HG02885 (cell line): Measurements from ENCODE around the gene CMTM5.
"Not testable (repeated sequence)": the region's sequence is repeated elsewhere in the genome, so short reads cannot be mapped to it uniquely, and the experiment has no call there.

ENCODE experiments used
- ATAC-seq: cut with Tn5 transposase; IDR thresholded peaks from one replicate; pipeline ENCODE4 v1.9.1; 2021; ENCODE audit warnings: mild to moderate bottlenecking; ENCODE audit not compliant: unreplicated experiment, poor library complexity

The CMTM5 gene

DNA sequence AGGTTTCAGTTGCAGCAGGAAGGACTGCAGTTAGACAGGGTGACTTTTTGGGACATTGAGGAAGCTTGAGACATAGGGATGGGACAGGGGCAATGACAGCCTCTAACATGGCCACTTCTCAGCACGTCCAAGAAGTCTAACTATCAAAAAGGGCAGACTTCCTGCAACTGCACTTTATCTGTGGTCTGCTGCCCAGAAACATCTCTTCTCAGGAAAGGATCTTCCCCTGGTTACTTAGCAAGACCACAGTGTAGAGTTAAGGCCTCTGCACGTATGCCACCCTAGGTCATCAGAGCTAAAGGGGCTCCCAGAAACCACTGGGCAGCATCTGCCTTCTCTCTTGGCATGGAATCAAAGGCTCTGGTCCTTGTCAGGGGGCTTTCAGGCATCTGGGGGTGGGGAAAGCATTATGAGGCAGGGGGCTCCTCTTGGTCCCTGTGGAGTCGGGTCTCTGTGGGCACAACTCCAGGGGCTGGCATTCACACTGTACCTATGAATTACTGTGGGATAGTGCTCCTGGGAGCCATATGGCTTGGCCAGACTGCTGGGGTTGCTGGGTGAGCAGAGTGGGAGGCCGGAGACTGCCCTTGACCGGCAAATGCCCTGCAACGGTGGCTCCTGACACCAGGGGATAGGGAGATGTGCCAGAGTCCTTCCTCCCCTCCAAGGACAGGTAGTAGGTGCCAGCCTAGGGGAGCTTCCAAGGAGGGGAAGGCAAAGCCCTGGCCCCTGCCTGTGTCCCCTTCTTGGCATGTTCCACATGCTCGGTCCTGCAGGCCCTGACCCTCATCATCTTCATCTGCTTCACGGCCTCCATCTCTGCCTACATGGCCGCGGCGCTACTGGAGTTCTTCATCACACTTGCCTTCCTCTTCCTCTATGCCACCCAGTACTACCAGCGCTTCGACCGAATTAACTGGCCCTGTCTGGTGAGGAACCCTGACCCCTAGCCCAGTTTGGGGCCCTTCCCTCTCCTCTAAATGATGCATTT, 1.0 kb downstream of the CMTM5 start:
- no peak for ATAC-seq

DNA sequence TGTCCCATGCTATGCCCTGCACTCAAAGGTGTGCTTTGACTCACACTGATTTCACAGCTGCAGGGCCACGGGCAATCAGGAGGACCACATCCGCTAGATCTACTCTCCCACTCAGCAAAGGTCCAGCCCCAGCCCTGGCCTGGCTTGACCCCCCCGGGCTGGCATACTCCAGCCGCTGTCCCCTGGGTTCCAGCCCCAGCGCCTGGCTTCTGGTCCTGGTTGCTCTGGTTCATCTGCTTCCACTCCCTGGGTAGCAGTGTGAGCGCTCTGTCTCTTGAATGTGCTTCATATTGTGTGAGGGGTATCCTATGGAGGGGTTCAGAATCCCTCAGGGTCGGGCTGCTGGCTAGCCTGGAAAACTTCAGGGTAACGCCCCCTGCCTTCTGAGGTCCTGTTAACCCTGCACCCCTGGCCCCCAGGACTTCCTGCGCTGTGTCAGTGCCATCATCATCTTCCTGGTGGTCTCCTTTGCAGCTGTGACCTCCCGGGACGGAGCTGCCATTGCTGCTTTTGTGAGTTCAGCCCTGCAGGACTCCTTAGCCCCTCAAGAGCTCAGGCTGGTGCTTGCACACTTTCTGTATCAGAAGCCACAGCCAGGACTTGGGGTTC, 1.9 kb downstream of the CMTM5 start:
- no peak for ATAC-seq

DNA sequence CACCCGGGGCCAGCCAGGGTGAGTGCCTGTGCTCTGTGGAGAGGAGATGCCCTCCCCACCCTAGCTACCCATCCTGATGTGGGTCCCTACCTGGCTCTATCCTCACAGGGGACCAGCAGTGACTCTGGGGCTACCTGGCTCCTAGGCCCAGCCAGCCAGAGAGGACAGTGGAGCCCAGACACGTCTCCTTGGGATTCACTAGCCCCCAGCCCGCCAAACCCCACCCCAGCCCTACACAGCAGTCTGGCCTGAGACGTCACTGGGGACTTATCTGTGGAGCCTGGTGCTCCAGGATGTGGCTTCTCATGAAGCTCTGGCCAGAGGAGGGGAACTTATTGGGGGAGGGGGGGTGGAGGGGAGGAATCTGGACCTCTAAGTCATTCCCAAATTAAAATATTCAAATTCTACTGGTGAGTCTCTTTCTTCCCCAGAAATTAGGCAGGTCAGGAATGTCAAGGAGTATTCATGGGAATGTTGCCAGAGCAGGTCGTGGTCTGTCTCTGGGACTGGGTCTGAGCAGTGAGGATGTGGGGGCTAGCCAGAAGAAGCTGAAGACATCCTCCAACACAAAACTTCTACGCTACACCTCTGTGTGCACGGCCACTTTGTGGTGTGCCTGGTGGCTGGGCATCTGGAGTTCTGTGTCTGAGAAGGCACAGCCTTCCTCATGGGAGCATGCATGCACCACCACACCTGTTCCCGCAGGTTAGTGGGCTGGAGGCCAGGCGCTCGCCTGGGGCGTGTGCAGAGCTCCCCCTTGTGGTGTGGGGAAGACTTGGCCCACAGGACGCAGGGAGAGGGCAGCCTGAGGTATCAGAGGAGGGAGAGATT, 2.7 kb downstream of the CMTM5 start:
- peak; percentile 78 for ATAC-seq

DNA sequence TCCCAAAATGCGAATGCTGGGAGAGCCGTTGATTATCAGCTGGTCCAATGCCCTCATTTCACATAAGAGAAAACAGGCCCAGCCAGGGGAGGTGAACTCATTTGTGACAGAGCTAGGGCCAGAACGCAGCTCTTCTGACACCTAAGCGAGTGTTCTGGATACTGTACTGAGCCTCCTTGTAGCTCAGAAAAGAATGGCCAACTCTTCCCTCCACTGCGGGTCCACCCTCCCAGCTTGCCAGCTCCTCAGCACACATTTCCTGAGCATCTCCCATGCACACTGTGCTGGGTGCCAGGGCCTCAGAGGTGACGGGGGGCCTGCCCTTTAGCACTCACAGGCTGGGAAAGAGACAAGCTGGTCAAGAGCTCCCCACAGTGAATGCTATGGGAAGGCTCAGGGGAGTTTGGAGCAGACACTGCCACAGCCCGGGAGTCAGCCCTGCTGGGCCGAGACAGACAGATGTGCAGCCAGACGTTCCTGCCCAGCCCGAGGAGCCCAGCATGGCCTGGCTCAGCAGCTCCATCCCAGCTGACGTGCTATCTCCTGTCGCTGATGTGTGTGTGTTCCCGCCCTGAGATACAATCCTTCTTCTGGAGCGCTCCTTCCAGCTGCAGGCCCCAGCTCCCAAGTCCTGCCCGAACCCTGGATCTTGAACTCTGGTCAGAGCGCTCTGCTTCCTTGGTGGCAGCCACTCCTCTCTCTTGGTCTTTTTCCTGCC, 3.5 kb downstream of the CMTM5 start:
- ATAC-seq = no peak

DNA sequence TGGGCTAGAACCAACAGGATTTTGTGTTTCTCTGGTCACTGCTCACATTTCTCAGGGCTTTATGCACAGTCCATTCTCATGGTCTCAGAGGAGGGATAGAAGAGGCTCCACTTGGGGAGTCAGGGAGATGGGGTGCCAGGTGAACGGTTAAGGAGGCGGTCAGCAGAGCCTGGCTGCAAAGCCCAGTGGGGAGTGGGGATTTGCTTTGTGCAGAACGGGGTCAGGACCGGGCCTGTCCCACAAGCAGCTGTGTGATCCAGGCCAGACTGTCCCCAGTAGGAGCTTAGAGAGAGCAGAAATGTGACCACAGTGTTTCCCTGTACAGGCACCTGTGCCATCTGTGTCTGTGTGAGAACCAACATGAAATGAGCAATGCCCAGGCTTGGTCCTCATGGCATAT, 4.1 kb downstream of the CMTM5 start:
- ATAC-seq = no peak

DNA sequence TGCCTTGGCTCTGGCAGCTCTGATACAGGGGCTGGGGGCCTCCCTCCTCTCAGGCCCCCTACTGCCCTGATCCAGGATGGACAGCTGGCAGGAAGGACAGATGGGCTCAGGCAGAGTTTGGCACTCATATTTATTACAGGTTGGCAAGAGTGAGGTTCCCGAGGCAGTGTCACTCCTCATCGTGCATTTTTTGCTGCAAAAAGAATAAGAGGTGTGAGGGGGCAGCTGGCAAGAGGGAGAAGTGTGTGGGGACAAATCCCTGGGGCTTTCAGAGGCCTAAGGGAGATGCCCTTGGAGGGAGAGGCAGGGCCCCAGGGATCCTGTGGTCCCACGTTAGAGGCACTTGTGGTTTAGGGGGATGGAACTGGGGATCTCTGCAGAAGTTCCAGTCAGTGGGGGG, 5.0 kb downstream of the CMTM5 start:
- ATAC-seq = no peak

DNA sequence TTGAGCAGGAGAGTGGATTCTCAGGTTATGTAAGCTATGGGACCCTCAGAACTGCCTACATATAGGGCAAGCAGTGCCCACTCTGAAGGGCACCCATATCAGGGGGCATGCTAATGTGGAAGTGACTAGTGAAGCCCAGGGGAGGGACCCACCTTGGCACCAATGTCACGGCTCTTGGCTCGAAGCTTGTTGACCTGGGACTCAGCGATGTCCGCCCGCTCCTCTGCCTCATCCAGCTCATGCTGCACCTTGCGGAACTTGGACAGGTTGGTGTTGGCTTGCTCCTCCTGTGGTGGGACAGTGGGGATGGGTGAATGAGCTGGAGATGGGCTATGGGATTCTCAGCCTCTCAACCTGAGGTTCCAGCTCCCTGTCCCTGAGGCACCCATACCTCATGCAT, 5.4 kb downstream of the CMTM5 start:
- ATAC-seq = no peak

DNA sequence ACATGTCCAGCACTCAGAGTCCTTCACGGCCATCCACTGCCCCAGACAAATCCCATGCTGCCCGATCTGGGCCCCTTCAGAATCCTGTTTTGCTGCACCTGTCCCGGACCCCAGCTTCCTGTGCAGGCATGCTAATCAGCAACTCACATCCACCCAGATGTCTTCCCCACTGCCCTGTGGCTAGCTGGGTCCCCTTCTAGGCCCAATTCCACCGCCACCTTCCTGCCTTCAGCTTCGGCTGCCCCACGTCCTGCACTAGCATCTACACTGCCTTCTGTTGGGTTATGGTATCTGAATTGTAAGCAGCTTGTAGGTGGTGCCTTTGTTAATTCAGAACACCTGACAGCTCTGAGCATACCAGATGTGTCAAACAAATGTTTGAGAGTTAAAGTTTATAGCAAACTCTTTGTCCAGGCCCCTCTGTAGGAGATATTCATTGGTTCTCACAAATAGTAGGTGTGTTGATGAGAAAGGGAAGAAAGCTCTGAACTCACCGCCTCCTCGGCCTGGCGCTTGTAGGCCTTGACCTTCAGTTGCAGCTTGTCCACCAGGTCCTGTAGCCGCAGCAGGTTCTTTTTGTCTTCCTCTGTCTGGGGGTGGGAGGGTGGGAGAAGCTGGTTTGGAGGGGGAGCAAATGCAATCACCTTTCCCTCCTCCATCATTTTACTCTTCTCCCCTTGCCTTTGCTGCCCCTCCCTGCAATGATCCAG, 6.0 kb downstream of the CMTM5 start:
- no peak for ATAC-seq

DNA sequence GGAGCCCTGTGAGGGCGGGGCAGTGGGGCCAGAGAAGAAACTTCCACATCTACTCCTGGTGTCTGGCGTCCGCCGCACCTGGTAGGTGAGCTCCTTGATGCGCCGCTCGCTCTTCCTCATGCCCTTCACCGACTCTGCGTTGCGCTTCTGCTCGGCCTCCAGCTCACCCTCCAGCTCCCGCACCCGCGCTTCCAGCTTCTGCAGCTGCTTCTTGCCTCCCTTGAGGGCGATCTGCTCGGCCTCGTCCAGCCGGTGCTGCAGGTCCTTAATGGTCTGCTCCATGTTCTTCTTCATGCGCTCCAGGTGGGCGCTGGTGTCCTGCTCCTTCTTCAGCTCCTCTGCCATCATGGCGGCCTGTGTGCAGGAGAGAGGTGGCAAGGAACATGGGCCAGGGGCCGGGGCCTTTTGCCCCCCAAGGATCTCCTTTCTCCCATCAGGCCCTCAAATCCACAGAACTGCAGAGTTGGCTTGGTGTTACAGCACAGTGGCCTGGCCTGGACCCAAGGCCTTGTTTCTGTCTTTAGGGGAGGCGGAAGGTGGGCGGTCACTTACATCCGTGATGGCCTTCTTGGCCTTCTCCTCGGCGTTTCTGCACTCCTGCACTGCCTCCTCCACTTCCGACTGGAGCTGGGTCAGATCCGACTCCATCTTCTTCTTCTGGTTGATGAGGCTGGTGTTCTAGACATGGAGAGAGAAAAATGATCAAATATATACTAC, 7.7 kb downstream of the CMTM5 start:
- ATAC-seq = no peak

DNA sequence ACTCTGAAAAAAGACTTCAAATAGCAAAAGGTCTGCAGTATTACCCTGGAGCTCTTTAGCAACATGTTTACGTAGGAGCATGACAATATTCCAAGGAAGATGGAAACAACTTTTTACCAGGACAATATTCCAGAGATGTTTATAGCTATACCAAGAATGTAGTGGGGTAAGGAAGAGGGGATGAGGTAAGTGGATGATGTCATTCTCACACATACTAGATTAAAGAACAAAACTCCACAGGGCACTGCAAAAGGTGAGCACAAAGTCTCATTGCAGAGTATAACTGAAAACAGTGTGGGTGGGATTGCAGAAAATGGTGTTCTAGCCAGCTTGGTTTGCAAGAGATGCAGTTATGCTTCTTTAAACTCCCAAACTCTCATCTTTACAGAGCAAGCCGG, 8.4 kb downstream of the CMTM5 start:
- ATAC-seq = no peak

DNA sequence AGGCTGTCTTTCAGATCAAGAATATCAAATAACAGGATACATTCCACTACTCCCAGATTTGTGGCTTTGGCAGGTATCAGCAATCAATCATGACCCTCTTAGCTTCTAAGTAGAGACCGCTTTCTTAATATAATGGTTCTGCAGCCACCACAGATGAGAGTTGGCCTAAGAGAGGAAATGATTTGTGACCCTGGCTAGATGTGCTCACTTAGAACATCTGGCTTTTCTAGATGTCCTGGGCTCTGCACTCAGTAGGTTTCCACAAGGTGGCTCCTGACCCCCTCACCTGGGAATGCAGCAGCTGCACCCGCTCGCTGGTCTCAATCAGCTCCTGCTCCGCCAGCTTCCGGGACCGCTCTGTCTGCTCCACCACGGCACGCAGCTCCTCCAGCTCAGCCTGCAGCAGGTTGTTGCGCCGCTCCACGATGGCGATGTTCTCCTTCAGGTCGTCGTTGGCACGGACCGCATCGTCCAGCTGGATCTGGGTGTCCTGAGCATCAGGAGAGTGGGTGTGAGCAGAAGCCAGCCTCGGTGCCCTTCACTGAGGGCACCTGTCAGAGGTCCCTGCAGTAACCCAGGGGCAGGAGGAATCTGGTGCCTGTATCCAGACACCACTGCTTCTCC, 8.9 kb downstream of the CMTM5 start:
- ATAC-seq = no peak

DNA sequence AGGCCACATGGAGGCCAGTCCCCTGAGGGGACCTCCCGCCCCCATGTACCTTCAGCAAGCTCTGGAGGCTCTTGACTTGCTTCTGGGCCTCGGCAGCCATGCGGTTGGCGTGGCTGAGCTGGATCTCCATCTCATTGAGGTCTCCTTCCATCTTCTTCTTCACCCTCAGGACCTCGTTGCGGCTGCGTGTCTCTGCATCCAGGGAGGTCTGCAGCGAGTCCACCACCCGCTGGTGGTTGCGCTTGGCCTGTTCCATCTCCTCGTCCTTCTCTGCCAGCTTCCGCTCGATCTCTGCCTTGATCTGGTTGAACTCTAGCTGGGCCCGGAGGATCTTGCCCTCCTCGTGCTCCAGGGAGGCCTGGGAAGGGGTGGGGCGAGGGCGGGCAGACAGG, 9.4 kb downstream of the CMTM5 start:
- ATAC-seq = not testable (repeated sequence)

DNA sequence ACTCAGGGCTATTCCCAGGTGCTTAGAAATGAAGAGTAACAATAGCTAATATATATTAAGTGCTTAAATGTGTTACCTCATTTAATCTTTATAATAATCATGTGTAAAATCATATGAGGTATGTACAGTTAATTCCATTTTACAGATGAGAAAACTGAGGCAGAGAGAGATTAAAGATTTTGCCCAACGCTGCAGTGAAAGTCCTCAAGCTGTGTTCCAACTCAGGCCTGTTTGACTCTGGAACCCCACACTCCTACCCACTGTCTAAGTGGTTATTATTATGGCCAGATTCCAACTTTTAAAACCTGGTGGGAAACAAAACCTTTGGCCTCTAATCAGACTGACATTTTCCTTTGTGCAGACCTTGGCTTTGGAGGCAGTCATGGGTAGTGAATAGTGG, 10.2 kb downstream of the CMTM5 start:
- ATAC-seq = no peak

DNA sequence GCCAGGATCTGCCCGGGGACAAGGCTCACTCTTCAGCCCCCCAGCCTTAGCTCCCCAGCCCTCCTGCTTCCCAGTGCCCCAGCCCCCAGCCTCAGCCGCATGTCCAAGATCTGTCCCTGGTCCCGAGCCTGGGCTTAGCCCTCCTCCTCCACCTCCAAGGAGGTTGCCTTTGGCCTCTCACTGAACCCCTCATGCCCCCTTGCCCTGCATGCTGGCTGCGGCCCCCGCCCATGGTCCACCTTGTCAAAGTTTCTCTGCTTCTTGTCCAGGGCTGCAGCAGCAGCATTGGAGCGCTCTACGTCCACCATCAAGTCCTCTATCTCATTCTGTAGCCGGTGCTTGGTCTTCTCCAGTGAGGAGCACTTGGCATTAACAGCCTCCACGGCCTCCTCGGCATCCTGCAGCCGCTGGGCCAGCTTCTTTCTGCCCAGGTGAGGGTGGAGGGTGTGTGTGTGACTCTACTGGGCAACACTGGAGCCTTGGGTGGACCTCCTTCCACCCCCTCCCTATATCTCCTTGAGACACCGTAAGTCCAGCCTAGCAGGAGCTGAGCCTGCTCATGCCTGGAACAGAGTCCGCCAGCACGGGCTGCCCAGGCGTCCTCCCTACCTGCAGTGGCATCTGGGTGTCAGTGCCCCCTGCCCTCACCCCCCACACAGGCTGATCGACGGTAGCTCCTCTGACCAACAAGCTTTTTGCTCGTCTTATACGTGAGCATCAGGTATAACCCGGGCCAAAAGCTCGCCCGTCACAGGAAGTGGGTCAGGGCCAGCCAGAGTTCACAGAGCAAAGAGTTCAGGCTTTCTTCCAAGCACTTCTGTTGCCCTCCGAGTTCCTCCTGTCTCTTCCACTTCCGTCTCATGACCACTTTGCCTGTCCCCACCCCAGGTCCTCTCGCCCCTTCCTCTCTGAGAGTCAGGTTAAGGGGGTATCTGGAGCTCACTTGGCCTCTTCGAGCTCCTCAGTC, 11.4 kb downstream of the CMTM5 start:
- ATAC-seq = no peak

DNA sequence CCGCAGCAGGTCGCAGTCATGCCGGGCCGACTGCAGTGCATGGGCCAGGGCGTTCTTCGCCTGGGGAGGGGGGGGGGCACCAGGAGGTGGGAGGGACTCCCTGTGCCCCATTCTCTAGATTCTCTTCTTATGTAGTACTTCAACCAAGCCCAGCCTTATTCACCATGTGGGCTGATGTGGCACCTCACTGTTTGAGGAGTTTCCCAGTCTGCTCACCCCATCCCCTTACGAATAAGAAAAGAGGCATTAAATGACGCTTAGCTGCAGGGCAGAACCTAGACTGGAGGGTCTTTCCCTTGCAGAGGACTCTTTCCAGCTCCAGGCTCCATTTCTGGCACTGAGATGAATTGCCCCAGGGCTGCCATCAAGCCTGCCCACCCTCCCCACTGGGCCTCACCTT, 12.2 kb downstream of the CMTM5 start:
- no peak for ATAC-seq

DNA sequence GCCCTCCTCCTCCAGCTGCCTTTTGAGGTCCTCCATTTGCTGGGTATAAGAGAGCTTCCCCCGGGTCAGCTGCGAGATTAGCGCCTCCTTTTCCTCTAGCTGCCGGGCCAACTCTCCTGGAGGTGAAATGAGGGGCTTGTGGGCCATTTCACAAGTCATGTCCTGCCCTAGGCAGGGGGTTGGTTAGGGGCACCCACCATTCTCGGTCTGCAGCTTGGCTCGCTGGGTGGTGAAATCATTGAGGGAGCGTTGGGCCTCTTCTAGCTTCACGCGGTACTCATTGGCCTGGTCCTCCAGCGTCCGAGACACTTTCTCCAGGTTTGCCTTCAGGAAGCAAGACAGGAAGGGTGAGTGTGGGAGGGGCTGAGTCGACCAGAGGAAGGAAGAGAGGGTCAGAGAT, 12.6 kb downstream of the CMTM5 start:
- no peak for ATAC-seq

DNA sequence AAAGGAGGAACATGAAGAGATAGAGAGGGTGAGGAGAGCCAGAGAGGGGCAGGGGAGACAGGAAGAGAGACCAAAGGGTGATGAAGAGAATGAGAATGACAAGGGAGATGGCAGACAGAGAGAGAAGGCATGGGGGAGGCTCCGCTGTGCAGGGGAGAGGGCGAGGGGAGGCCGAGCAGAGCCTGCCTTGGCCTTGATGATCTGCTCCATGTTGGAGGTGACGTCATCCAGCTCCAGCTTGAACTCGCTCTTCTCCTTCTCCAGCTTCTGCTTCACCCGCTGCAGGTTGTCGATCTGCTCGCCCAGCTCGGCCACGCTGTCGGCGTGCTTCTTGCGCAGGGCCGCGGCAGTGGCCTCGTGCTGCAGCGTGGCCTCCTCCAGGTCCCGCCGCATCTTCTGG, 13.0 kb downstream of the CMTM5 start:
- ATAC-seq = not testable (repeated sequence)

DNA sequence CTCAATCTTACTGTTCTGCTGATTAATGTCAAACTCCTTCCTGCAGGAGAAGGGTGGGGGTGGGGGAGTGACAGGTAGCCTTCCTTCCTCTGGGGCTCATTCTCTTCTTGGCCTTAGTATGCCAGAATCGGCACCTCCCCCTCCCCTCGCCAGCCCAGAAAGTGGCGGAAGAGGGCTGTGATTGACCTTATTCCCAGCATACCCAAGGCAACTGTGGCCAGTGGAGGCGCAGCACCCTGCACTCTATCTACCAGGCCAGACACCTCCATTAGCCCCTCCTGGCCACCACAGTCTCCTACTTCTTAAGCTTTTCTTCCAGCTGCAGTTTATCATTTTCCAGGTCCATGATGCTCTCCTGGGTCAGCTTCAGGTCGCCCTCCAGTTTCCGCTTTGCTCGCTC, 15.8 kb downstream of the CMTM5 start:
- ATAC-seq = no peak
